Left colon (tissue), 2 donors: ENCODE data around the gene IVNS1ABP. TPM values are rescaled to one million over a fixed set of nuclear protein-coding genes. Genes with fewer than 3 reads are reported as not detected.
"Not testable (repeated sequence)": the region's sequence is repeated elsewhere in the genome, so short reads cannot be mapped to it uniquely, and the experiment has no call there.

Experiments used
- ATAC-seq: fragments of 200-7000 bp; cut with Tn5 transposase; one replicate; pipeline ENCODE4 v1.9.1; 2020; ENCODE audit warnings: mild to moderate bottlenecking, moderate library complexity
- DNase-seq, 2 donors: peaks; one replicate each; pipeline ENCODE4 v3.0.0-alpha.2; 2020
- intact Hi-C, 2 donors: fragments of 100-400 bp; cut with DNase I in 1 of 2; cut with micrococcal nuclease in 1 of 2; formaldehyde crosslinking; loops; one replicate each; pipeline versions ENCODE4 v1.11.2 to v1.14.0; 2022; cut with DNase I, micrococcal nuclease
- total RNA-seq, 2 donors: library from RNA; stranded (reverse); fragmentation: NEBNext Ultra II Directional; extraction: Animal tissue kit (Norgen Biotek cat#: 25700); gene quantifications; one replicate each; pipeline ENCODE4 v1.2.1, GENCODE V29; 2021
- donor health status: DM: no; HTN: no; CAD: no.
- donor health status: DM: yes; HTN: yes; CAD: no.

IVNS1ABP gene
- total RNA-seq, 2 donors from 2014 or later, result 134 to 170 TPM

DNA sequence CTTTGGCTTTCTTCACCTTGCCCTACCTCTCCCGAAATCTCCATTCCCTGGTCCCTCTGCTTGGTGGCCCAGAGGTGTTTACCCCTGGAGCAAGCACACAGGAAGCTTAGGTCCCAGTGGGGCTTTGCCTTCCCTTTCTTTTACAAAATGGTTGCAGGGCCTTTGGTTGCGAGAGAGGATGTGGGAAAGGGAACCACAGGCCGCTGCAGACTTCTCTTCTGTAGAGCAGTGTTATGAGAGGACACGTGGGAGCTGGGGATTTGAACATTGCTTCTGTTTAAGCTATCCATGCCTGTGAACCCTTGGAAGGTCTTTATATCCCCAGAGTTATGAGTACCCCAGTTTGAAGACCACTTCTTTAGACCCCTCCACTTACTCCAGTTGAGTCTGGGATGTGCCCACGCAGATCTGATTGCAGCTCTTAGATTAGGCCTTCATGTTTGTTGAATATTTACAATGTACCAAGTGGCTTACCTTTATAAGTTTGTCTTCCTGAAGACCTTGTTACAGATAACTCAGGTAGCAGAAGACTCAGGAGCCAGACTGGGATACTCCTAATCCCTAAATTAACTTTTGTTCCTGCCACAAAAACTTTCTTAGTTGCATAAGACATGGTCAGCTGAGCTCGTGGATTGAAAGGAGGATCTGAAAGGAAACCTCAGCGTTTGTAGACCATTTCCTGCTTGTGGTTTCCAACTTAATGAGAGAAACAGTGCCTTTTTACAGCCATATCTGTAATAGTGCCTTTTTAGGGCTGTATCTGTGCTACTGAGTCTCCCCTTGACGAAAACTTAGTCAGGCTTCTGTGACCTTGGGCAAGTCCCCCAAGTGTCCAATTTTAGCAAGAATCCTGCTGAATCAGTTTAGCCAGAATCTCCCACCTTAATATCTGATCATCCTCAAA lies 21.9 kb upstream of the IVNS1ABP start:
- intact Hi-C loops, result no loop called here
- DNase-seq (peak; percentile 40 to 41), ATAC-seq (peak; percentile 32)

DNA sequence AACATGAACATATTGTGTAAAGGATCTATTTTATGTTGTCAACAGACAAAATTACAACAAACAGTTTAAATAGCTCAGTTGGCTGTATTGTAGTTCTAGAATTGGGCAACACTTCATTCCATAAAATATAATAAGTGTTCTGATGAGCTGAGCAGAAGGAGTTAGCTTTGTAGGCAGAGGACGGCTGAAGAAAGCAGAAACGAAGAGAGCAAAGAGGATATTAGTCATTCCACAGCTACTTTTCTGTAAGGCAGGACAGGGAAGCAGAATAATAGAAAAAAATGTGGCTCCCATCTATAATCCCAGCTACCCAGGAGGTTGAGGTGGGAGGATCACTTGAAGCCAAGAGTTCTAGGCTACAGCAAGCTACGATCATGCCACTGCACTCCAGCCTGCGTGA lies 20.2 kb upstream of the IVNS1ABP start:
- ATAC-seq (no peak), DNase-seq (no peak)
- intact Hi-C loops, result no loop called here

DNA sequence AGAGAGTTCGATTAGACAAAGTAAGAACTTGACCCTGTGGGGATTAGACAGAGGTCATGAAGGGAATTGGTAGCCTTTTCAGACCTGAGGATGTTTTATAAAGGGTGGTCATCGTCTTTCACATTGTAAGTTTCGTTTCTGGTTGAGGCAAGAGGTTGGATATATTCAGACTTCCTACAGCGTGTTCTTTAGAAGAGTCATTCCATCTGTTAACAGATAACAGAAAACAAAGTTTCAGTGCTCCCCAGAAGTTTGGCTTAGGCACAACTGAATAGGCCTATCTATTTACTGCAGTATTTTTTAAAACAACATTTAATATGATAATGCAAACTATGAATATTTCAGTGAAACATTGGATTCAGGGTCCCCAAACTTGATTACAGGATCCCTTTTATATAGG lies 17.1 kb upstream of the IVNS1ABP start:
- intact Hi-C loops, result no loop called here
- ATAC-seq, result no peak
- DNase-seq, result no peak

DNA sequence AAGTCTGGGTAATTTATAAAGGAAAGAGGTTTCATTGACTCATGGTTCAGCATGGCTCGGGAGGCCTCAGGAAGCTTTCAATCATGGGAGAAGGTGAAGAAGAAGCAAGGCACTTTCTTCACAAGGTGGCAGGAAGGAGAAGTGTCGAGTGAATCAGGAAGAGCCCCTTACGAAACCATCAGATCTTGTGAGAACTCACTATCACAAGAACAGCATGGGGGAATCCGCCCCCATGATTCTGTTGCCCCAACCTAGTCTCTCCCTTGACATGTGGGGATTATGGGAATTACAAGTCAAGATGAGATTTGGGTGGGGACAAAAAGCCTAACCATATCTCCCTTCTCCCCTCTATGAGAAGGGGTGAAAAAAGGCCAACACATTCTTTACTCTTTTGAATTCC lies 11.2 kb upstream of the IVNS1ABP start:
- intact Hi-C loops, result no loop called here
- DNase-seq (no peak), ATAC-seq (no peak)

DNA sequence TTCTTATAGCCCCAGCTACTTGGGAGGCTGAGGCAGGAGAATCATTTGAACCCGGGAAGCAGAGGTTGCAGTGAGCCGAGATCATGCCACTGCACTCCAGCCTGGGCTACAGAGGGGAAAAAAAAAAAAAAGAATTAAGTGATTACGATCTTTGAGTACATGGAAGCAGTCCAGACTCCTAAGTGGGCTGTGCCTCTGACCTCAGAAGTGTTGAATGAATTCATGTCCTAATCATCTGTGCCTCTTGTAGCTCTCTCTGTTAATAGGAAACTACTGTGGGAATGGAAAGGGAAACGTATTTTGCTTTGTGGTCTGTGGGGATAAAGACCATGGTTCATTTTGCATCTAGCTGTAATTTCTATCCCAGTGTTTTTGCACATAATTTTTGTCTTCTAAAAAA lies 8.4 kb upstream of the IVNS1ABP start:
- no peak for ATAC-seq
- intact Hi-C loops, result no loop called here

DNA sequence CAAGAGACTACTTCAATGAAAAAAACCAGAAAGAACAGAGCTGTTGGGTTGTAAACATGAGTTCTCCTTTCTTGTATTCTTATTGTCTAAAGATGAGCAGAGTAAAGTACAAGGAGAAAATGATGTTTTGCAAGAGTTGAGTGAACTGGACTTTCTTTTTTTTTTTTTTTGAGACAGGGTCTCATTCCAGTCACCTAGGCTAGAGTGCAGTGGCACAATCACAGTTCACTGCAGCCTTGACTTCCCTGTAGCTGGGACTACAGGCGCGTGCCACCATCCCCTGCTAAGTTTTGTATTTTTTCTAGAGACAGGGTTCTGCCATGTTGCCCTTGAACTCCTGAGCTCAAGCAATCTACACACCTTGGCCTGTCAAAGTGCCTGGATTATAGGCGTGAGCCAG lies 7.1 kb upstream of the IVNS1ABP start:
- ATAC-seq, result no peak
- intact Hi-C loops, result no loop called here
- DNase-seq, result no peak

More for the DNA sequence above, 8.4 kb upstream of the IVNS1ABP start:
- no peak for DNase-seq

DNA sequence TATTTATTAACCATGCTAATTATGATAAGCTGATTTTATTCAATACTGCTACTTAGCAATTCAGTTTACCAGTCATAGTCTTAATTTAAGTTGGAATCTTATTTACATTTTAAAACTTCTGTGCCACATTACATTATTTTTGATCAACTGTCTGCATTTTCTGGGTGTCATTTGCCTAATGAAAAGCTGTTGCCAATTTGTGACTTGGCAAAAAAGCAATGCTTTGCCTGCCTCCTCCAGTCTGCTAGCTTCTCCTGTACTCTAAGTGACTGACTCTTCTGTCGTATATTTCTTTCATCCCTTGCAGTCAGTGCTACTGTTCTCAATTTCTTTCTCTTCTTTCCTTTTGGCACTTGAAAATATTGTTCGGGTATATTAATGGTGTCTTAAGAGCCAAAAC lies 5.6 kb upstream of the IVNS1ABP start:
- no peak for DNase-seq
- intact Hi-C loops, result no loop called here
- ATAC-seq, result no peak

DNA sequence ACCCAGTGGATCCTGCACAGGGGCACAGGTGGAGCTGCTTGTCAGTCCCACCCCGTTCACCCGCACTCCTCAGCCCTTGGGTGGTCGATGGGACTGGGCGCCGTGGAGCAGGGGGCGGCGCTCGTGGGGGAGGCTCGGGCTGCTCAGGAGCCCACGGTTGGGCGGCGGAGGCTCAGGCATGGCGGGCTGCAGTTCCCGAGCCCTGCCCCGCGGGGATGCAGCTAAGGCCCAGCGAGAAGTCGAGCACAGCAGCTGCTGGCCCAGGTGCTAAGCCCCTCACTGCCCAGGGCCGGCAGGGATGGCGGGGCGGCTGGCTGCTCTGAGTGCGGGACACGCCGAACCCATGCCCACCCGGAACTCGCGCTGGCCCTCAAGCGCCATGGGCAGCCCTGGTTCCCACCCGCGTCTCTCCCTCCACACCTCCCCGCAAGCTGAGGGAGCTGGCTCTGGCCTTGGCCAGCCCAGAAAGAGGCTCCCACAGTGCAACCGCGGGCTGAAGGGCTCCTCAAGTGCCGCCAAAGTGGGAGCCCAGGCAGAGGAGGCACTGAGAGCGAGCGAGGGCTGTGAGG lies 4.7 kb upstream of the IVNS1ABP start:
- intact Hi-C loops, ATAC-seq, DNase-seq: not testable (repeated sequence)

DNA sequence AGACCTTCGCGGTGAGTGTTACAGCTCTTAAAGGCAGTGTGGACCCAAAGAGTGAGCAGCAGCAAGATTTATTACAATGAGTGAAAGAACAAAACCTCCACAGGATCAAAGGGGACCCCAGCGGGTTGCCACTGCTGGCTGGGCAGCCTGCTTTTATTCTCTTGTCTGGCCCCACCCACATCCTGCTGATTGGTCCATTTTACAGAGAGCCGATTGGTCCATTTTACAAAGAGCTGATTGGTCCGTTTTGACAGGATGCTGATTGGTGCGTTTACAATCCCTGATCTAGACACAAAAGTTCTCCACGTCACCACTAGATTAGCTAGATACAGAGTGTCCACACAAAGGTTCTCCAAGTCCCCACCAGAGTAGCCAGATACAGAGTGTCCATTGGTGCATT lies 4.1 kb upstream of the IVNS1ABP start:
- intact Hi-C loops, DNase-seq, ATAC-seq: not testable (repeated sequence)

DNA sequence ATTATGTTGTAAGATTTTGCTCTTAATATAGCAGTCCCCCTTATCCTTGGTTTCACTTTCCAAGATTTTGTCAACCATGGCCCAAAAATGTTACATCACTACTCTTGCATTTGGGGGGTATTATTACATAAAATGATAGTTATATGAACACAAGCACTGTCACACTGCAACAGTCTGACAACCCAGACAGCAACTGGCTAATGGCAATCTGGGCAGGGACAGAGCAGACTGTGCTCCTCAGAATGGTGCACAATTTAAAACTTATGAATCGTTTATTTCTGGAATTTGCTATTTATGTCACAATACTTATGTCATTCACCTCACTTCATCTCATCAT lies 2.1 kb upstream of the IVNS1ABP start:
- ATAC-seq, result no peak

DNA sequence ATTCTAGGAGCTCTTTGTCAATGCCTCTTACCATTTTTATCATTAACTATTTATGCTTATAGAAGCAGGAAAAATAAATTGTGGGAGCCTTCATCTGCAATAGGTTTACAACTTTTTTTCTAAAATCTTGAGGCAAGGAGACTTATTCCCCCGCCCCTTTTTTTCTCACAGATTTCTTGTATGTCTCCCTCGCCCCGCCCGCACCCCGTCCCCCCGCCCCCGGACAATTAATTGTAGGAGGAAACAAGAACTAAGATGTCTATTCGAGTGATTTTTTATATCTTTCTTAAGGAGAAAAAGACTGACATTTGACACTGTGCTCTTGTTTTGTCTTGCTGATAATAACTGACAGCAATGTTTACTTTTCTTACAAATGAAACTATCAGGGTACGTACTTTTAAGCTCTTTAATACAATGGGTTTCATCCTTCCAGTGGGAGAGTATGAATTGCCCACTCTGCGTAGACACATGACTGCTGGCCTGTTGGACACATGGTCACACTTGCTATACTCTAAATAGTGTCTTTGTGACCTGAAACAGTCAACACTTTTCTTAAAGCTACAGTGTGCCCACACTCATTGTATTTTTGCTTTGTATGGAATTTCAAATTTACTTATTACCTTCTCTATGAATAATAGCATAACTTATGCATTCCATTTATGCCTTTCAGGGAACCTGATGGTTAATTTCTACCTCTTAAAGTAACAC lies 1.5 kb upstream of the IVNS1ABP start:
- DNase-seq, result no peak
- intact Hi-C loops, result no loop called here

More for the DNA sequence above, 2.1 kb upstream of the IVNS1ABP start:
- intact Hi-C loops, result no loop called here
- no peak for DNase-seq

DNA sequence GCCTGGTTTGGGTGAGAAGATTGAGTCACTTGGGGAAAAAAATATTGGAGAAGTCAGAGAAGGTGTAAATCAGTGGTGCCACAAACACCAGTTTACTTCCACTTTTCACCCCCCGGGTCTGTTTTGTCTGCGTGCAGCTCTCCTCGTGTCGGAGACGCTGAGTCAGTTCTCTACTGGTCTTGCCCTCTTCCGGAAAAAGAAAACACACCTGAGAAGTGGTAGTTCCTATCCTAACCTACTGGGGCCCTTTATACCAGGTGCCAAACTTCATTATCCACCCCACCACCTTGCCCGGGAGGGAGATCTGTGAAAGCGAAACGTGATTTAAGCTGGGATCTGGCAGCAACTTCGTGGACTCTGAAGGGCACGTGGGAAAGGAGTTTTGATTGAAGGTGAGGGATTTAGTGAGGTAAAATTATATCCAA lies 855 bp upstream of the IVNS1ABP start:
- ATAC-seq (no peak), DNase-seq (peak in 1 of 2 donors; percentile 53)
- intact Hi-C loops, result no loop called here

More for the DNA sequence above, 1.5 kb upstream of the IVNS1ABP start:
- ATAC-seq, result no peak

DNA sequence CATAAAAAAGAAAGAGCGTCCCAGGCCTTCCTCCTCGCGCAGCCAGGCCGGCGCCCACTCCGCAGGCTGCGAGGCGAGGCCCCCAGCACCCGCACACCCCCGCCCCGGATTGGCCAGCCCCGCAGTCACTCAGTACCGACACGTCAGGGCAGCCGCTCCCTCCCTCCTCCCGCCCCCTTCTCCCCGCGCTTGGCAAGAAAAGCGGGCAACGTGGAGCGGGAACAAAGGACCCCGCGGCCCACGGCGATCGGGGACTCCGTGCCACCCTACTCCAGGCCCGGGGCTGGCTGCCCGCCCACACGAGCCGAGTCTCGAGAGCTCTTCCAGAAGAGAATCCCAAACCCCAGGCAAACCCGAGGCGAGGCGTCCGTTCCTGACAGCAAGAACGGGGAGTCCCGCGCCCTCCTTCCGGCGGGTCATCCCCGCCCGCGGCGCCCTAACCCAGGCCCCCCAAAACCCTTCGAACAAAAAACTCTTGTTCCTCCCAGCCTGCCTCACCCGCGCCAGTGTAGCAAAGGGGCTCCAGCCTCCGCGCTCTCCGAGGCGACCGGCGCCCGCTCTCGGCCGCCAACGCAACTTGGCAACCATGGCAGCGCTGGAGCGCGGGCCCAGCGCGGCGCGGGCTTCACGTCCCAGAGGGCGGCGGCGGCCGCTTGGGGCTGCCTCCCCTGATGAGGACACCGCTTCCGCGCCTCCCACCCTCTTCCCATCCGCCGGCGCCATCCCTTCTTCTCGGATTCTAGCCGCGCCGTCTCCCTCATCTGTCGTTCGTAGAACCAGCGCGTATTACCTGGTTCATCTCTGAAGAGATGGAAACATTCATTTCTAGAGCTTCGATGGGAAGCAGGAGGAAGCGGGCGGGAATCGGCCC lies 645 bp downstream of the IVNS1ABP start:
- peak; percentile 74 for ATAC-seq

DNA sequence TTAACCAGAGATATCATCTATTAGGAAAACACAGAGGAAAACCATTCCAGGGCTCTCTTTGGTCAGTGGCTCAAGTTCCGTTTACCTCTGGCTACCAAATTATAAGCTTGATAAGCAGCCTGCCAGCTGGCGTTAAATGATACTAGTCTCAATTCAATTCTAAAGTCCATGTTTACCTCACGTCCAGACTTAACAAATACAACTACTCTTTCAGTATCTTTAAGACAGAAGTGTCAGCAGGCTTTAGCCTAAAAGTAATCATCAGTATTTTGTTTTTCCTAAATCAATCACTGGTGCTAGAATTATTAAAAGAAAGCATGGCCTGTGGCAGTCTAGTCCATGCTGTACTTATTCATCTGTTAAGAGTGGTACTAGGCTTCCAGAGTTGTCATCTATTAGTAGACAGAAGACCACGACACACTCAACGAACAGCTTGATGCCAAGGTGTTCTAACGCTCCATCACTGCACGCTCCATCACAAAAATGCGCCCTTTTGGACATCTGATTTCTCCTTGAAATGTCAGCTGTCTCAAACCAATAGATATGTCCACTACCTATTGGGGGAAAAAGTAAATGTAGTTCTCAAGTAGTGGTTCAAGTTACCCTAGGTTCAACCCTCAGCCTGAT lies 1.5 kb downstream of the IVNS1ABP start:
- DNase-seq (peak; percentile 45 to 65), ATAC-seq (peak; percentile 41)
- intact Hi-C loops, result no loop called here

More for the DNA sequence above, 645 bp downstream of the IVNS1ABP start:
- DNase-seq, result peak; percentile 96 to 97
- intact Hi-C loops, result no loop called here

DNA sequence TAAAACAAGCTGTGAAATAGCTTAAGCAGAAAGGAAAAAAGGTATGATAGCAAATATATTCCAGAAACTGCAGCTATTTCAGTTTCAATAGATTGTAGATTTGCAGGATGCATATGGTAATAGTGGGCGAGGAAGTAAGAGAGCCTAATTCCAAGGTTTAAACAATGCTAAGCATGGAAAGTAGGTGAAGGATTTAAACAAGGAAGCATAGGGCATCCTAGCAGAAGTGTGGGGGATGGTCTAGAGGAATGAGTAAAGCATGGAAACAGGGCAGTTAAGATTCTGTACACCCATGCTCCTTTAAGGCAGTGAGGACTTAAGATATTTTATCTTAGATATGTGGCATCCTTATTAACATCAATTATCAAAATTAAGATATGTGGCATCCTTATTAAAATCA lies 2.6 kb downstream of the IVNS1ABP start:
- DNase-seq (no peak), ATAC-seq (peak; percentile 18)
- intact Hi-C loops, result no loop called here

DNA sequence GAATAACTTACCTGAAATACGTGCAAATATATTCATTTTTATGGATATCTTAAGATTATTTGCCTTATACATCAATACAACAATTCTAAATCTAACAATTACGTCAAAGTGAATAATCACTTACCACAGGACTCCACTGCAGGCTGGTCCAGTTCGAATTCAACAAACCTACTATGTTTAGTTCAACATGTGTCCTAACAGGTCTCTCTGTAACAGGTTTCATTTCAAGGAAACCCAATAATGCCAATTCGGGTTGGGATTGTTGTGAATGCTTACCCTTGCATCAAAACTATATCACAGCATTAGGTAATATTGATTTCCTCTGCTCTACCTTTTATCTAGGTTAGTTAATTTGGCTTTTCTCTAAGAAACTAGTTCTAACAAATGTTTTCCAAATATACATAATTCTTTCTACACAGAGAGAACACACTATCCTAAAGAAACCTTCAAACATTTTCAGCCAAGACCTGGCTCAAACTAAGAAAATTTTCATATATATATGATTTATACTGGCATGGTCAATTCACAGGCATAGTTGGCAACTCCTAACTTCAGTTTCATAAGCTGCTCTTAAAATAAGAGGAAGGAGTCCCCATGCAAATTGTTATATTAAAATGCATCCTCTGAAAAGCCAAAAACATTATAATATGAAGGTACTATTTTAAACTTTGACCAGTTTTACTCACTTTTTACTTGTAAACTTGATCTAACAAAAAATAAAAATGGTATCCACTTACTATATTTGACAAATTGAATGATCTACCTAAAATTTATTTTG lies 4.5 kb downstream of the IVNS1ABP start:
- ATAC-seq (no peak), DNase-seq (no peak)
- intact Hi-C loops, result no loop called here

DNA sequence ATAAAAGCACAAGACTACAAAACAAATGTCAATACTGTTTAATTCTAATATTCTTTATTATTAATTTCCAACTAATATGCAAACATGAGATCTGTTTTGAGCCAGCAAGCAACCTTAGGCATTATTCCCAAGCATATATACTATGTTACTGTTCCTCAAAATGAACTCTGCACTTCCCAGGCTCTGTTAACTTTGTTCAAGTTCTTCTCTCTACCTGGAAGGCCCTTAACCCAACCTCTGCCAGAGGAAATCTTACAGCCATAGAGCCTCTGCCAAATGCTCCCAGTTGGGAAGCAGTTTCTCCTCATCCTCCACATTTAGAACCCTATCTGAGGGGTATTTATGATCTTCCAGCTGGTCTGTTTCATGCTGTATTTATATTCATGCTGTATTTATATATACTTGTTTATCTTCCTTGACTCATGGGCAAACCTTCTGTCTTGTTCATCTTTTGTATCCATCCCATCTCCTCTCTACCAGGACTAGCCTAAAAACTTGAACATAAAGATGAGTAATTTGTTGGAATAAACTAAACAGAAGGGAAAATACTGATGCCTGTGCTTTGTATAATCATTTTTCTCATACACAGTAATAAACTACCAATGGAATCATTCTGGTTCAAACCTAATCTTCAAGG lies 5.3 kb downstream of the IVNS1ABP start:
- ATAC-seq (no peak), DNase-seq (no peak)
- intact Hi-C loops, result no loop called here
